ENCODE results near the gene TSPYL2.

- no peak for TF ChIP-seq CTCF (IDR thresholded peaks at IDR 0.05)
- TF ChIP-seq POLR2A (IDR thresholded peaks at IDR 0.05): peak in 2 of 4 donors; percentile 22 to 46
- peak in 1 of 2 donors; percentile 26 for TF ChIP-seq POLR2AphosphoS5 (IDR thresholded peaks at IDR 0.05)
- TF ChIP-seq EP300 (IDR thresholded peaks at IDR 0.05): no peak
These were observed 6.2 kb downstream of the TSPYL2 start for GRCh38 chrX:53088136-53088974.

Data from upper lobe of left lung (tissue), 4 donors.